GM19193 (cell line): ENCODE results near the gene TTC9.

Experiments
- POLR2A ChIP-seq: IDR thresholded peaks from 4 replicates; pipeline ENCODE4 v1.6.1; 2011; ENCODE audit not compliant: insufficient read depth, insufficient read length; ENCODE audit errors: extremely low read depth

Gene TTC9

DNA sequence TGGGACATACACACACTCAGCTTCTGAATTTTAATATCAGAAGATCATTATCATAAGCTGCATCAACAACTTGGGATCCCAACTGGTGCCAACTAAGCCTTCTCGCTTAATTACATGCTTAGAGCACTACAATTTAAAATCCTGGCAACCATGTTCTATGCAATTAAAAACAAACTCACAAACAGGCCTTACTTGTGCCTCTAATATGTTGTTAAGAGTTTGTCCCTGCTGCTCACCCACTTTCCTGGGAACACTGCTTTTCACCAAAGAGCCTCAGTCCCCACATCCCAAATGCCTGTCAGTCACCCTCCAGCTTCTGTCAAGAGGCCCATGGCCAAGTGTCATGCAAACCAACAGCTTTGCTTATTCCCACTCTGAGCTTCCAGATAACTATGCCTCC lies 69.7 kb downstream of the TTC9 start:
- no peak for TF ChIP-seq POLR2A

DNA sequence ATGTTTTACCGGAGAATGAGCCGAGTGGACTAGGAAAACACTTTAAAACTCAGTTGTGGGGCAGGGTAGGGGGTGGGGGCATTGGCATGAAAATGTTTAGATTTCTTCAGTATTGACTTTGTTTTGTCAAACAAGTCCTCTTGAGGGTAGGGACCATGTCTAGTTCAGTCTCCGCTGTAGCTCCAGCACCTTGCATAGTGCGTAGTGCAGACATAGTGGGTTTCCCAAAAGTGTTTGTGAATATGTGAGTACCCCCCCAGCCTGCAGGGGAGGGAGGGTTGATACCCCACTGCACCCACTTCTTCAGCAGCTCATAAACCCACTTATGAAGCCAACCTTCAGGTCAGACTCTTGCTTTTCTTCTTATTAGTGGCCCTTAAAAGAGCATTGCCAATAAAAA lies 71.4 kb downstream of the TTC9 start:
- no peak for TF ChIP-seq POLR2A

DNA sequence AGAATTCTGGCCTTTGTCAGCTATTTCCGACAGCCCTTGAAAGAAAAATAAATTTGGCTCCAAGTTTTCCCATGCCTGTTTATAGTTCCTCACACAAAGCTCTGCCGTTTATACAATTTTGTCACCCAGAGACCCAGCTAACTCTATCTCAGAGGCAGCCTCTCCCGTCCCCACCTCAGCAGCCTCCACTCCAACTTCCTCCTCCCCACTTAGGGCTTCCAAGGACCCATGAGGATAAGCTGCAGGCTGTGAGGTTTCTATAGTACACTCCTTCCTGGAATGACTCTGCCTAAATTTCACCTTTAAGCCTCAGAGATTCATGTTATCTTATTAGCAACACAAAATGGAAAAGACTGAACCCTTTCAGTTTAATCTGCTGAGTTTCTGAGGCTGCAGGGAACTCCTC lies 71.8 kb downstream of the TTC9 start:
- no peak for TF ChIP-seq POLR2A

DNA sequence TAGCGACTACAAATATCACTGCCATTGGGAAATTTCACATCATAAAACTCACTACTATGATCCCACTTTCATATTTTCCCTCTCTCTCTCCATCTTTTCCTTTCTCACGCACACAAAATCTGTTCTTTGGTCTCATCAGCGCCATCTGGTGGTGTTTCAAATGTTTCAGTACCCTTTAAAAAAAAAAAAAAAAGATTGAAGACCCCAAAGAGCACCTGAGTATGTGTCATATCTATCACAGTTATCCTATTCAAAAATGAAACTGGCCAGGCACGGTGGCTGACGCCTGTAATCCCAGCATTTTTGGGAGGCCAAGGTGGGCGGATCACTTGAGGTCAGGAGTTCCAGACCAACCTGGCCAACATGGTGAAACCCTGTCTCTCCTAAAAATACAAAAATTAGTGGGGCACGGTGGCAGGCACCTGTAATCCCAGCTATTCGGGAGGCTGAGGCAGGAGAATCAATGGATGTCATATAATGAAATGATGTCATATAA lies 72.4 kb downstream of the TTC9 start:
- no peak for TF ChIP-seq POLR2A

DNA sequence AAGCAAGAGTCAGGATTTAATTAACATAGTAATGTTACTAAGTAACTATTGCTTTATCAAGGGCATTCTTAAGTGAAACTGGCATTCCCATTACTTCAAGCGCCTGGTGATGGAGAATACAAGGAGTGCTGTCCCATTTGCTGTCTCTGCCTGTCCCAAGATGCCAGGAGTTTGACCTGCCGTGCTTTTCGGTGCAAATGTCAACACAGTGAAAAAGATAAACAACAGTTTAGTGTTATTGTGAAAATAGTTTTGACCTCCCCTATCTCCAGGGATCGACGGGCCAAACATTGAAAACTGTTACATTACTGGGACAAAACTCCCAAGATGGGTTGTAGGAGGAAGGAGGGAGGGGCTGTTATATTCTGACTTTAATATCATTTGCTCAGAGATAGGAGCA lies 74.8 kb downstream of the TTC9 start:
- TF ChIP-seq POLR2A = no peak

DNA sequence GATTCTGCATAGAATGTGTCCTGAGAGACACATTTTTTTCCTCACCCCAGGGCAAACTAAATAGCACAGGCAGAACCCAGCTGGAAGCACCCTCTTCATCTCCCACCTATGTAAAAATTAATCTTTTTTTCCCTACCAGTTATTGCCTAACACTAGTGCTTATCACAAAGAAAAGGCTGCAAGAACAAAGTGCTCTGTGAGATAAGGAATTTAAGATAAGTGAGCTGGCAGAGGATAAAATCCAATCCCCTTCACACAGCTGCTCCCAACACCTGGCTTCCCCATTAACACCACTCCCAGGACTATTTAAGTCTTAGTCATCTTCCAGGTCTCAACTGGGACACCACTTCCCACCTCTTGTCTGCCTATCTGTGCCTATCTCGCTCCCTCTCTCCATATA lies 75.2 kb downstream of the TTC9 start:
- no peak for TF ChIP-seq POLR2A

DNA sequence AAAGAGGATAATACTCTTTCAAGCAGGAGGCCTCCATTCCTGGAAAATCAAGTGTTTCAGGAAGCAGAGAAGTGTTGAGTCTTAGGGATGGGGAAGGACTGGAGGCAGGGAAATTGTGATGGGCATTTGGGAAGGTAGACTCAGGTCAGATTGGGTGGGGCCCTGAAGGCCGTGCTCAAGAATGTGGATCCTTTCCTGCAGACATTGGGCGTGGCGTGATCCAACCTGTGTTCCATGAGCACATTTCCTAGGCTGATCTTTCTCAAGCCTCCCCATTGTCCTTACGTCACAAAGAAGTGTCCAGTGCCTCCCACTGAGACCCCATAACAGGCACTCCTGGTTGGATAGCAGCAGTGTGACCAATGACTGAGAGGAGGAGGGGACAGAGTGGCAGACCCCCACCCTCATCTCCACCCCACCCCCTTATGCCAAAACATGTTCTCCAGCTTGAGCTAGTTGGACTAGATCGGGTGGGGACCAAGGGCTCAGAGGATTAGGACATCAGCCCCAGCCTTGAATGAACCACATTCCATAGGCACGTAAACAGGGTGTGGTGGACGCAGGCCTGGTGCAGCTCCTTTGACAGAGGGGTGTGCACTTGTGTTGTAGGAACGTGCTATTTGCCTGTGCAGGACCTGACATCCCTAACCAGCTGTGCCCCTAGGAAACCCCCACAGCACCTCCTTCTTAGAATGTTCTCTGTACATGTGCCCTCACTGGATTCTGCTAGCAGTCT lies 76.8 kb downstream of the TTC9 start:
- TF ChIP-seq POLR2A = no peak

DNA sequence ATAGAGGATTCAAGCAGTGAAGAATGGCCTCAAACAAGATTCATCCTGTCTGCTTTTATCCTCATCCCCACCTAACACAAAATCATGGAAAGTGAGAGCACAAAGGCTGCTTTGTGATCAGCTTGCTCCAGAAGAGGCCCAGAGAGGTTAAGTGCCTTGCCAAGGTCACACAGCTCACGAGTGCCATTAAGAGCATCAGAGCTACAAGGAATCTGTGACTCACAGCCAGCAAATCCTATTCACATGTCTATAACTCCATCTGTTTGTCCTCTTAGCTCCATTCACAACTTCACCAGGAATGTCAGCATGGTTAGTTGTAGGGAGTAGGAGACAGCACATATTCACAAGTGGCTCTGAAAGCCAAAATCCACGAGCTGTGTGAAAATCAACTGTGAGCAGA lies 79.8 kb downstream of the TTC9 start:
- TF ChIP-seq POLR2A = no peak

DNA sequence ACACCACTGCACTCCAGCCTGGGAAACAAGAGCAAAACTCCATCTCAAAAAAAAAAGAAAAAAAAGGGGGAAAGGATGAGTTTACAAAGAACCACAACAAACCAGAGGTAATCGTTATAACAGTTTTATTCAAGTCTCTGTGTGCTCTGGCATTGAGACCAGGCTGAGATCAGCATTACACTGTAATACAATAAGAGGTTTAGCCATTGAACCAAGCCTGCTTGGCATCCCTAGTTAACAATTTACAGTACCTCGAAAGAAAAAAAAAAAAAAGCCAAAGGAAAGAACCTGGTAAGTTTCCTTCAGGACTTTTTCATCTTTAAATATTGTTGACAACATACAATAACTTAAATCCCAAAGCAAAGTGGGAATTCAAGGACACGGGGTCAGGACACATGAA lies 80.7 kb downstream of the TTC9 start:
- no peak for TF ChIP-seq POLR2A

DNA sequence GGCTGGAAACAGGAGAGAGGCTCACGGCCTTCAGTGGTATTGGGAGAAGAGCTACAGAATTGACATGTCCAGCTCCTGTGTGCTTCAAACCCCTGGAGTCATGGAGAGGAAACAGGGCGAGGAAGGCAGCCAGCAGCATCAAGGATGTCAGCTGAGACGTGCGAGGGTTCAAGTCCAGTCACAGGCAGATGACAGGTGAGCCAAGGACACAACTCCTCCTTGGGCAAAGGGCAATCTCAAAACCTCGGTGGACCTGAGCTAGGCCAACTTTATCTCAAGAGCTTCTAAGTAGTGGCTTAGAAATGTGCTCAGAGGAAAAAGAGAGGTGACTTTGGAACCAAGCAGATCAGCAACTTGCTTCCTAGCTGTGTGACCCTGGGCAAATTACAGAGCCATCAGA lies 81.6 kb downstream of the TTC9 start:
- TF ChIP-seq POLR2A = no peak

DNA sequence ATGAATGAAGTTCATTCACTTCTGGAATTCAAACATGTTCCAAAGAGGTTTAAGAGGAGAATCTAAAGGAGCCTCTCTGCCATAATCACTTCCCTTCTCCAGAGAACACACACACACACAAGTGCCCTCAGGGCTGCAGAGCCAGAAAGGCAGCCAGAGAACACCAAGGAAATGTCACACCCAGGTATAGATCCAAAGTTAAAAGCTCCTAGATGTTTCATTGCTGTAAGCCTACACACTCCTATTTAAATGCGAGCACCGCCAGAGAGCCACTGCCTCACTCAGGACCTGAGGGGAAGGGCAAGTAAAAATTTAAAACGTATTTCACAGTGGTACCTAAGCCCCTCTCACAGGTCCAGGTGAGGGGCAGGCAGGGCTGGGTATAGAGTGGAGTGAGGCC lies 82.4 kb downstream of the TTC9 start:
- no peak for TF ChIP-seq POLR2A

DNA sequence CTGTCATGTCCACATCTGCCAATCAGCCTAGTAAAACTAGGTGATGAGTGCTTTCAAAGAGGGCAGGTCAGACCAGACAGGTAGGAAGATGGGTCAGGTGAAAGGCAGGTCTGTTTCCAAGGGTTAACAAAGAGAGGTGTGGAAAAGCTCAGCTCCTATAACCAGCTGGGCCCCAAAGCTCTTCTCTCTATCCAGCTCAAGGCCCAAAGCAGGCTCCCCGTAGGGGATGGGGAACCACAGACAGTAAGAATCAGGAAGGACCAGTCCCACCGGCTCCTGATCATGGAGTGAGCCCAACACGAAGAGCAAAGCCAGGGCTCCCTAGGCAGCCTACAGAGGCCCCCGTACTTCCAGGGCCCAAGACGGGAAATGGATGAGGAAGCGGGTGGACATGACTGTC lies 83.2 kb downstream of the TTC9 start:
- TF ChIP-seq POLR2A = no peak
